Measurements from ENCODE around the gene PNMA6F.

DNA sequence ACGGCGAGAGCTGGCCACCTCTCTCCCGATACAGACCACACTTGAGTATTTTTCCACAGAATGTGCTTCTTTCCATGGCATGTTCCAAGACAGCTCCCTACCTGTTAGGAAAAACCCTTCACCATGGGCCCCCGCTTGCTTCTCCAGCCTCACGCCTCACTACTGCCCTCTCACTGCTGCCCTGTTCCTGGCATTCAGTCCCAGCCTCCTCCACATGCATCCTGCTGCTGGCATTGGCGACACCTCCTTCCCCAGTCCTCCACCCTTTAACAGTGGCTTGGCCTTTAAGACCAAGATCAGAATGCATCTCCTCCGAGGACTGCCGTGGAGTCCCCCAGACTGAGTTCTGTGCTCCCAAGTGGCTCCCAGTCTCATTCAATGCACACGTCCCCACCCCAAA lies 10.7 kb downstream of the PNMA6F start:
- no peak for TF ChIP-seq POLR2A (IDR thresholded peaks at IDR 0.05)
- no peak for TF ChIP-seq CTCF (IDR thresholded peaks at IDR 0.05)

All from heart left ventricle (tissue), 13 donors.